ENCODE results near the gene CBFA2T2.

- TF ChIP-seq REST (IDR thresholded peaks at IDR 0.05; ENCODE audit: insufficient read depth in 1 of 2, low read depth in 2 of 2, low read length in 2 of 2) (no peak), POLR2AphosphoS5 (IDR thresholded peaks at IDR 0.05; ENCODE audit: low read depth, low read length) (no peak), TAF1 (IDR thresholded peaks at IDR 0.05; ENCODE audit: borderline replicate concordance, insufficient read depth, low read length) (no peak), FOXP2 (optimal IDR thresholded peaks at IDR 0.05; ENCODE audit: borderline replicate concordance, extremely low read depth, extremely low read length, insufficient read depth) (no peak), SIN3A (IDR thresholded peaks at IDR 0.05; ENCODE audit: borderline replicate concordance, insufficient read depth, low read length) (no peak)
Measured at GRCh38 chr20:33679758-33680485, 190.0 kb downstream of the CBFA2T2 start.

Measured in PFSK-1 (cell line).